Measurements from ENCODE around the gene OR2A14.
A peak's percentile ranks its signal among the peaks of the same experiment; 100 is the strongest.
"Not testable (repeated sequence)": the region's sequence is repeated elsewhere in the genome, so short reads cannot be mapped to it uniquely, and the experiment has no call there.

The OR2A14 gene

GRCh38 chr7:144148224-144148827 is 25.4 kb downstream of the OR2A14 start:
- no peak for DNase-seq (ENCODE audit: low read depth)

GRCh38 chr7:144158861-144159260 is 35.9 kb downstream of the OR2A14 start:
- DNase-seq (ENCODE audit: low read depth): no peak

- DNase-seq (ENCODE audit: low read depth): no peak
These were observed 41.8 kb downstream of the OR2A14 start for GRCh38 chr7:144164784-144165183.

- DNase-seq (ENCODE audit: low read depth): not testable (repeated sequence)
These were observed 48.8 kb downstream of the OR2A14 start for GRCh38 chr7:144171594-144172350.

- DNase-seq (ENCODE audit: low read depth): no peak
These were observed 51.6 kb downstream of the OR2A14 start for GRCh38 chr7:144174613-144175012.

- DNase-seq (ENCODE audit: low read depth): peak; percentile 33
These were observed 55.6 kb downstream of the OR2A14 start for GRCh38 chr7:144178380-144179164.

- DNase-seq (ENCODE audit: low read depth): not testable (repeated sequence)
These were observed 56.1 kb downstream of the OR2A14 start for GRCh38 chr7:144179165-144179479.

Data from EH (cell line).